ENCODE data around the gene SBNO2.
"Not testable (repeated sequence)": the region's sequence is repeated elsewhere in the genome, so short reads cannot be mapped to it uniquely, and the experiment has no call there.

The SBNO2 gene

GRCh38 chr19:1132552-1133383 is 41.3 kb downstream of the SBNO2 start:
- DNase-seq = no peak

GRCh38 chr19:1131718-1132551 is 42.1 kb downstream of the SBNO2 start:
- DNase-seq = no peak

GRCh38 chr19:1130771-1131717 is 43.0 kb downstream of the SBNO2 start:
- DNase-seq = no peak

- DNase-seq = no peak
Observed at GRCh38 chr19:1129535-1129934, 44.5 kb downstream of the SBNO2 start.

- not testable (repeated sequence) for DNase-seq
Observed at GRCh38 chr19:1129084-1129483, 45.0 kb downstream of the SBNO2 start.

GRCh38 chr19:1128106-1128505 is 46.0 kb downstream of the SBNO2 start:
- no peak for DNase-seq

GRCh38 chr19:1126984-1127760 is 46.9 kb downstream of the SBNO2 start:
- no peak for DNase-seq

GRCh38 chr19:1125601-1126467 is 48.2 kb downstream of the SBNO2 start:
- no peak for DNase-seq

GRCh38 chr19:1123885-1124677 is 50.0 kb downstream of the SBNO2 start:
- no peak for DNase-seq

- DNase-seq = no peak
Observed at GRCh38 chr19:1123381-1123780, 50.7 kb downstream of the SBNO2 start.

GRCh38 chr19:1122972-1123363 is 51.1 kb downstream of the SBNO2 start:
- no peak for DNase-seq

- no peak for DNase-seq
Observed at GRCh38 chr19:1122021-1122971, 51.8 kb downstream of the SBNO2 start.

- DNase-seq = no peak
Observed at GRCh38 chr19:1121395-1121794, 52.7 kb downstream of the SBNO2 start.

- DNase-seq = no peak
Observed at GRCh38 chr19:1119475-1120217, 54.4 kb downstream of the SBNO2 start.

GRCh38 chr19:1118999-1119398 is 55.1 kb downstream of the SBNO2 start:
- no peak for DNase-seq

- no peak for DNase-seq
Observed at GRCh38 chr19:1117654-1118053, 56.4 kb downstream of the SBNO2 start.

- no peak for DNase-seq
Observed at GRCh38 chr19:1116726-1117581, 57.1 kb downstream of the SBNO2 start.

All from NCI-H510A treated with DMSO at 0.1 percent for 48 hours (cell line).